Superior temporal gyrus (tissue), 1 donor: Measurements from ENCODE around the gene FGFRL1.

Source experiments
- DNase-seq: peaks from one replicate; pipeline ENCODE4 v3.0.0-alpha.2; 2016; ENCODE audit errors: extremely low spot score

Gene FGFRL1

DNA sequence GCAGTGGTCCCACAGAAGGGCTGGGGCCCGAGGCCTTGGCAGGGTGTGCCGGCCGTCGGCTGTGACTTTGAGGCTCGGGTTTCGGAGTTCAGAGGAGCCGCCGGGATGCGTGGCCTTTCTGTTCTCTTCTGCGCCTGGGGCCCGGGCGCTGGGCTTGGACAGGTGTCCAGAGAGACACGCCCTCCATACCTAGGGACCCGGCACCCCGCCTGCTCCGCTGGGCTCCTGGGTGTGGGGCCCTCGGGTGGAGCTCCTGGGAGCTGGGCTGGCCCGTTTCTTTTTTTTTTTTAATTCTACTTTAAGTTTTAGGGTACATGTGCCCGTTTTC lies 11.3 kb downstream of the FGFRL1 start:
- no peak for DNase-seq

DNA sequence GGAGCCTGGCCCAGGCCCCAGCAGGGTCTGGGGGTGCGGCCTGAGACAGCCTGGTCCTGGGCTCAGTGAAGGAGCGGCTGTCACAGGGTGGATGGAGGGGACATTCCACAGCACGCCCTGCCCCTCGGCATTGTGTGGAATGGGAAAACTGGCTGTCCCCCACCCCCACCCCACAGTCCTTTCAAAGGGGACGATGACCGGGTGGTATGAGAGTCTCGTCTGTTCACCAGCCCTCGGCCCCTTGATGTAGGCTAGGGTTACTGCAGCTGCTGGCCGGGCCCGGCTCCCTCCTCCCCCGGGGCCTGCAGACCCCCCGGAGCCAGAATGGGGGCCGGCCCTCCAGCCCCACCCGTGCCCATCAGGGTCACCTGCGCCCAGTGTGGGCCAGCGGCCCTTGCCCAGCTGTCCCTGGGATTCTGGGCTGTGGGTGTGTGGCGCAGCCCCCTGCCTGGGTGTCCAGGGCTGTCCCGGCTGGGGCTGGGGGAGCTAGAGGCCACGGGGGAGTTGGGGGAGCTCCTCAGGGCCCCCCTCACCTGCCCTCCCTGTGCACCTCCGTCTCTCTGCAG lies 11.7 kb downstream of the FGFRL1 start:
- no peak for DNase-seq

DNA sequence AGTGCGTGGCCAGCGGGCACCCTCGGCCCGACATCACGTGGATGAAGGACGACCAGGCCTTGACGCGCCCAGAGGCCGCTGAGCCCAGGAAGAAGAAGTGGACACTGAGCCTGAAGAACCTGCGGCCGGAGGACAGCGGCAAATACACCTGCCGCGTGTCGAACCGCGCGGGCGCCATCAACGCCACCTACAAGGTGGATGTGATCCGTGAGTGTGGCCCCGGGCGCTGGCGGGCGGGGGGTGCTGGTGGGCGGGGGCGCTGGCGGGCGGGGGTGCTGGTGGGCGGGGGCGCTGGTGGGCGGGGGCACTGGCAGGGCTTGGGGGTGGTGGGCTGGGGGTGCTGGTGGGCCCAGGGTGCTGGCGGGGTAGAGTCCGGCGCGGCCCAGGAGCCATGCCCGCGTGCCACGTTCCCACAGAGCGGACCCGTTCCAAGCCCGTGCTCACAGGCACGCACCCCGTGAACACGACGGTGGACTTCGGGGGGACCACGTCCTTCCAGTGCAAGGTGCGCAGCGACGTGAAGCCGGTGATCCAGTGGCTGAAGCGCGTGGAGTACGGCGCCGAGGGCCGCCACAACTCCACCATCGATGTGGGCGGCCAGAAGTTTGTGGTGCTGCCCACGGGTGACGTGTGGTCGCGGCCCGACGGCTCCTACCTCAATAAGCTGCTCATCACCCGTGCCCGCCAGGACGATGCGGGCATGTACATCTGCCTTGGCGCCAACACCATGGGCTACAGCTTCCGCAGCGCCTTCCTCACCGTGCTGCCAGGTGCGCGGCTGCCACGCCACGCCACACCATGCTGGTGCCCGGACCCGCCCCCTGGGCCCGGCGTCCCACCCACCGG lies 12.7 kb downstream of the FGFRL1 start:
- DNase-seq = no peak

DNA sequence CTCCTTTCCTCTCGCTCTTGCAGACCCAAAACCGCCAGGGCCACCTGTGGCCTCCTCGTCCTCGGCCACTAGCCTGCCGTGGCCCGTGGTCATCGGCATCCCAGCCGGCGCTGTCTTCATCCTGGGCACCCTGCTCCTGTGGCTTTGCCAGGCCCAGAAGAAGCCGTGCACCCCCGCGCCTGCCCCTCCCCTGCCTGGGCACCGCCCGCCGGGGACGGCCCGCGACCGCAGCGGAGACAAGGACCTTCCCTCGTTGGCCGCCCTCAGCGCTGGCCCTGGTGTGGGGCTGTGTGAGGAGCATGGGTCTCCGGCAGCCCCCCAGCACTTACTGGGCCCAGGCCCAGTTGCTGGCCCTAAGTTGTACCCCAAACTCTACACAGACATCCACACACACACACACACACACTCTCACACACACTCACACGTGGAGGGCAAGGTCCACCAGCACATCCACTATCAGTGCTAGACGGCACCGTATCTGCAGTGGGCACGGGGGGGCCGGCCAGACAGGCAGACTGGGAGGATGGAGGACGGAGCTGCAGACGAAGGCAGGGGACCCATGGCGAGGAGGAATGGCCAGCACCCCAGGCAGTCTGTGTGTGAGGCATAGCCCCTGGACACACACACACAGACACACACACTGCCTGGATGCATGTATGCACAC lies 13.6 kb downstream of the FGFRL1 start:
- no peak for DNase-seq

DNA sequence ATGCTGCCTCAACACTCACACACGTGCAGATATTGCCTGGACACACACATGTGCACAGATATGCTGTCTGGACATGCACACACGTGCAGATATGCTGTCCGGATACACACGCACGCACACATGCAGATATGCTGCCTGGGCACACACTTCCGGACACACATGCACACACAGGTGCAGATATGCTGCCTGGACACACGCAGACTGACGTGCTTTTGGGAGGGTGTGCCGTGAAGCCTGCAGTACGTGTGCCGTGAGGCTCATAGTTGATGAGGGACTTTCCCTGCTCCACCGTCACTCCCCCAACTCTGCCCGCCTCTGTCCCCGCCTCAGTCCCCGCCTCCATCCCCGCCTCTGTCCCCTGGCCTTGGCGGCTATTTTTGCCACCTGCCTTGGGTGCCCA lies 14.7 kb downstream of the FGFRL1 start:
- no peak for DNase-seq

DNA sequence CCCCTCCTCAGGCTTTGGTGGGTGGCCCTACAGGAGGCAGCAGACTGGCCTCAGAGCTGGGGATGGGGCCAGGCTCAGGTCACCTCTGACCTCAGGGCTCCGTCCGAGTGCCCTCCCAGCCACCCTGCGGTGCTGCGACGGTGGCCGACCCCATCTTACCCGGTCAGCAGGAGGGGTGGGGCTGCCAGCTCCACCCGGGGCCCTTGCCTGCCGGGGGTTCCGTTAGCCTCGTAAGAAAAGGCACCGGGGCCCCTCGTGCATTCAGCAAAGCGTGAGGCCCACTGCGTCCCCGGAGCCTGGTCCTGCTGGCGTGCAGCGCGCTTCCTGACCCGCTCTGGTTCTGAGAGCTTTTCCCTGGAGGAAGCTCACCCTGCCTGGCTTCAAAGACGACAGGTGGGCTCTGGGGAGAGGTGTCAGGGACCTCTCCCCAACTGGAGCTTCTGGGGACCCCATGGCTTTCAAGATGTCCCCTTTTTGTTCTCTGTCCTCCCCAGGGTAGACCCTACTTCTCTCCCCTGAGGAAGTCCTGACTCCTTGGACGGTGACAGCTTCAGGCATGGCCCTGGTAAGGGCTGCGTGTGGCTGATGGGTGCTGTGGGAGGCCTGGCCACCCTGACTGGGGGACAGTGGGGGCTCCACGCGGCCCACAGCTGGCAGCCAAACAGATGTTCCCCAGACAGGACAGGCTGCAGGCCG lies 15.9 kb downstream of the FGFRL1 start:
- DNase-seq = no peak

DNA sequence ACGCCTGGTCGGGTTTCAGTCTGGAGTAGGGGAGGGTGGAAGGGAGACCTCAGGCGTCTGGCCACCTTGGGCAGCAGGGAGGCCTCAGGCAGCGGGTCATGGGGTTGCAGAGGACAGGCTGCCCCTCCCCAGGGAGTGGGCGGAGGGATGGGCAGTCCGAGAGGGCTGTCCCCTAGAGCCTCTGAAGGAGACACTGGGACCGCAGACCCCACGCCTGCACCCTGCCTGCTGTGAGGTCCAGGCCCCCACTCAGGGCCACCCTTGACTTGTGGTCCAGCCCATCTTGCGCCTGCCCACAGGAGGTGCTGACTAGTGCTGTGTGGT lies 16.5 kb downstream of the FGFRL1 start:
- DNase-seq = no peak

DNA sequence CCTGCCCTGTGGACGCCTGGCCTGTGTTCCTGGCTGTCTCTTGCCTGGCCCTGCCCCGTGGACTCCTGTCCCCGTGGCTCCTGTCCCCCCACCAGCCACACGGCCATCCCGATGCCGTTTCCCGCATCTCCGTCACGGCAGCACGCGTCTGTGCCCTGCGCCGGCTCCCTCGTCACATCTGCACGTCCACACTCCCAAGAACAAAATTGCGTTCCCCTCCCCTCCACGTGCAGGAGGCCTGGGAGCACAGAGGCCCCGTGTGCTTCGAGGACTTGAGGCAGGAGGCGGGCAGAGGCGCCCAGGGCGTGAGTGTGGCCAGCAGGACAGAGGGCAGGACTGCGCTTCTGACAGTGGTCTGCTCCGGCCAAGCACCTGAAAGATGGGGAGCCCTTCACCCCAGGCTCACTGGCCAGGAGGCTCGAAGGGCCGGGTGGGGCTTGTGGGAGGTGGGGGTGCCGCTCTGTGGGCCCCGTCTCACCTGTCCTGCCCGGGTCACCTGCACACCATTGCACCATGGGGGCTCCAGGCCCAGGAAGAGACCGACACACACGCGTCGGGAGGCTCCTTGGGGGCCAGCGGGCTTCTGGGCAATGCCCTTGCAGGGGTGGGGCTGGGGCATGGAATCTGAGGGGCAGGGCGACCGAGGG lies 17.3 kb downstream of the FGFRL1 start:
- no peak for DNase-seq

DNA sequence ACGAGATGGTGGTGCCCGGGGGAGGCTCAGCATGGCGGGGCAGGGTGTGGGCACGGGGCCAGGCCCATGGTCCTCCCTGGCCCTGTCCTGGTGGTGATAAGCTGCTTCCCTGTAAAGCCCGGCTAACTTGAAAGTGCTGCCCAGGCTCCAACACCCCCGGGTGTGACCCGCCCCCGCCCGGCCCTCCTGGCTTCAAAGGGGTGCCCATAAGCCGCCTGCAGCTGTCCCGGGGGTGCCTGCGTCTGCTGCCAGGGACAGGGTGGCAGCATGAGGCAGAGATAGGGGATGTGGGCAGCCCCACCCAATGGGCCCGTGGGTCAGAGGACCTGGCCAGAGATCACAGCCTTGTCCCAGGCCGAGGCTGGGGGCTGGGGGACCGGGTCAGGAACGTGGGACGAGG lies 18.1 kb downstream of the FGFRL1 start:
- no peak for DNase-seq

DNA sequence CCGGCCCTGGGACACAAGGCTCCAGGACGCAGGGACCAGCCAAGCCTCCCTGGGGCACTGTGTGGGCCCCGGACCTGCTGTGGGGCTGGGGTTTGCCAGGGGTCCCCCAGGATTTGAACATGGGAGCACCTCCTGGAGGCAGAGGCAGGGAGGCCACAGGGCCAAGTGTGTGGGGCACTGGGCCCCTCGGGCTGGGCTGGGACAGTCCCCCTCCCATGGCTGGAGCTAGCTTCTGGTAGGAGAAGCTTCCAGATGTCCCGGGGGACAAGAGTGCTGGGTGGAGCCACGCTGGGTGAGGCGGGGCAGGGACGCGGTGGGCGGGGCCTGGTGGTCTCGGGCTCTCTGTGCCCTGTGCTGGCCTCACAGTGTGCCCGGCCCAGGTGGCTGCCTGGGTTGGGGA lies 18.6 kb downstream of the FGFRL1 start:
- no peak for DNase-seq

DNA sequence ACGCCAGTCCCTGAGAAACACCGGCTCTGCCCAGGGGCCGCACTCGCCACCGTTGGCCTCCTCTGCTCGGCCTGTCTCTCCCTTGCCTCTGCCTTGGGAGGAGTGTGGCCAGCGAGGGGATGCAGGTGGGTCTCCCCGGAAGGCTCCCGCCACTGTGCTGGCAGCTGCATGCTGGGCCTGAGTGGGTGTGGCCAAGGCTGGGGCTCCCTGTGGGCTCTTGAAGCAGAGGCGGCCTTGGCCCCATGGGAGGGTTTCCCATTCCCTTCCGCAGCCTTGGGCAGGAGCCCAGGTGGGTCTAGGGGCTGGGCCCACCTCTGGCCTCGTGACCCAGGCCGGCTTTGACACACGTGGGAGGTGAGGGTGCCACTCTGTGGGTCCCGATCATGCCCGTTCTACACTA lies 19.1 kb downstream of the FGFRL1 start:
- DNase-seq = no peak

DNA sequence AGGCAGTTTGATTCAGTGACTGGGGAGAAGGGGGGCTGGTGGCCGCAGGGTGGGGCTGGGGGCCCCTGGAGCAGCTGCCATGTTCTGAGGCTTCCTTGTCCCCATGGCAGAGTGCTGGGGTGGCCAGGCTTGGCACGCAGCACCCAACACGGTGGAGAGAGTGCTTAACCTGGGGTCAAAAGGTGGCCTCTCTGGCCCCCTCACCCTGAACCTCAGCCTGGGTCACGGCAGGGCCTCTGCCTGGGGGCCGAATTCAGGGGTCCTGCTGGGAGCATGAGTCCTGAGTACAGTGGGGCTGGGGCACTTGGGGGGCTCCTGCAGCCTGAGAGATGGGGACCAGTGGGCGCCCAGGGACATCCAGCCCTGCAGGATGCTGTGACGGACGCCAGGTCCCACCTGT lies 19.9 kb downstream of the FGFRL1 start:
- no peak for DNase-seq

DNA sequence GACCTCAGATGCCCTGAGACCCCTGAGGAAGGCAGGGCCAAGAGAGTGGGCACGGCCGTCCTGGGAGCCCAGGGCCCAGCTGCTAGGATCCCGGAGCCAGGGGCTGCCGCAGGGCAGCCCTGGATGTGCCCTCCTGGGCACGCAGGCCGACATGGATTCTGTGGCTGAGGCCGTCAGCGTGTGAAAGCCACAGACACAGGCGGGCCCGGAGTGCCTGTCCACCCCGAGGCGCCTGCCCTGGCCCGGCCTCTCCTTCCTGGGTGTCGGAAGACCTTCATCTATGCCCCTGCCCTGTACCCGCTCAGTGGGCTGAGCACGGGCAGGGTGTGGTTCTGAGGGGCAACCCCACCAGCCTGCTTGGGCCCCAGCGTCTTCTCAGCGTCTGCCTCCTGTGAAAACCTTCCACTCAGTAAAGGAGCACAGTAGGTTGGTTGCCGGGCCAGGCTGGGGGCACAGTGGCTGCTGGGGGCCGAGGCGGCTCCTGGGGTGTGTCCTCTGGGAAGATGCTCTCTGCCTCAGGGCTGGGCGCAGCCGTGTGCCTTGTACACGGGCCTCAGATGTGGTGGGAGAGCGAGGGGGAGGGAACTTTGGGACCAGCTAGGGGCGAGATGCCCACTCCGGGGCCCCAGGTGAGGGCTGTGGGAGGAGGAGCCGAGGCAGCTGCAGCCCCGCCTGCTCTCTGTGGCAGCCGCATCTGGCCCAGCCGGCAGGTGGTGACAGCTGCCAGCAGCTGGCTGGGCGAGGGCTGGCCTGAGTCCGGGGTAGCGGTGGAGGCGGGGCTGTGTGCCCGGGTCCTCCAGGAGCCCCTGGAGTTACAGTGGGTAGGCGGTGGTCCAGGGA lies 20.8 kb downstream of the FGFRL1 start:
- DNase-seq = no peak

DNA sequence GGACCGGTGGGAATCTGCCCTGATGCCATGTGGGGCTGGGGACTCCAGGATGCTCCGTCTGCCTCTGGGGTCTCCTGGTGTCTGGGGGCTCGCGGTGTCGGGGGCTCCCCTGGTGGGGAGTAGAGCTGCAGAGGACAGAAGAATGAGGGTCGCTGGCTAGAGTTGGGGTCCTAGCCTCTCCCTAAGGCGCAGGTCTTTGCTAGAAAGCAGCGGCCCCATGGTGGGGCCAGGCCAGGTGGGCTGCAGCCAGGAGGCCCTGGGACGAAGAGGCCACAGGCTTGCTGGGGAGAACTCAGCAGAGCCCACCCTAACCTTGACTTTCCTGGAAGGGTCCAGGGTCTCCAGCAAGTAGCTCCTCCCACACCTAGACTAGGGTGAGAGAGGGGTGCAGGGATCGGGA lies 21.4 kb downstream of the FGFRL1 start:
- no peak for DNase-seq

DNA sequence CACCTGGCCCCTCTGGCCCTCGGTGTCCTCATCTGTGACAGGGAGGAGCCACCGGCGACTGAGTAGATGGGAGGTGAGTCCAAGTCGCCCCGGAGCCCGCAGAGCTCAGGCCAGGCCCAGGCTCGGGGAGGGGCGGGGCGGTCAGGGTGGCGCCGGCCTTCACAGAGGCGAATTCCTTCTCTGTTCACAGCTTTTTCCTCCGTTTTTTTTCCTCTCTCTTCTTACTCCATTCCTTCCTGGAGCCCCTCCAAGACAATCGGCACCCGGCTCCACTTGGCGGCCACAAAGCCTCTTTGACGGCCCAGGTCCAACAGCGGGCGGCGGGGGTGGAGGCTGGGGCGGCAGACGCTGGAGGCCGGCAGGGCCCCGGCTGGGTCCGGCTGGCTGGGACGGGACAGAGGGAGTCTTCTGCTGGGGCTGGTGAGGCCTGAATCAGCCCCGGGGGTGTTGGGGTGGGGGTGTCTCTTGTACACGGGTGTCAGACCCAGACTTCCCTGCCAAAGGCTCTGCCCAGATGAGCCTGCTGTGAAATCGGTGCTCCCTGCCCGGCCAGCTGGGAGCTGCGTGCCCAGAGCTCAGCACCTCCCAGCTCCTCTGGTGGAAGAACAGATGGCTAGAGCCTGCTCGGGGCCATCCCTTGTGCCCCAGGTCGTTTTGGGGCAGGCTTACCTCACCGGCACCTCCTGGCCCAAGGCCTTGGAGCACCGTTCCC lies 22.6 kb downstream of the FGFRL1 start:
- DNase-seq = peak; percentile 49

DNA sequence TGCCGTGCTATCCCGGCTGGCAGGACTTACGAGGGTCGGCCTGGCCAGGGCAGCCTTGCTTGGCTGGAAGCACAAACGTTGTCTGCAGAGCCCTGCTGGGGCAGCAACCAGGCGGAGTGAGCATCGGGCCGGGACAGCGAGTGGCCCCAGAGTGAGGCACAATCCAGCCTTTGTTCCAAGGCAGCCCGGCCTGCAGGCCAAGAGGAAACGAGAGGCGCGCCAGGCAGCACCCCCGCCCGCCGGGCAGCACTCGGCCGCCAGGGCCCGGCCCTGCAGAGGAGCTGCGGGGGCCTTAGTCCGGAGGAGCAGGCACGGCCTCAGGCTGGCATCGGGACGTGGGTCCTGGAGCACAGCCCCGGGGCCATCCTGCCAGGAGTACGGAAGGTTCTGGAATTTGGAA lies 24.1 kb downstream of the FGFRL1 start:
- DNase-seq = peak; percentile 87

DNA sequence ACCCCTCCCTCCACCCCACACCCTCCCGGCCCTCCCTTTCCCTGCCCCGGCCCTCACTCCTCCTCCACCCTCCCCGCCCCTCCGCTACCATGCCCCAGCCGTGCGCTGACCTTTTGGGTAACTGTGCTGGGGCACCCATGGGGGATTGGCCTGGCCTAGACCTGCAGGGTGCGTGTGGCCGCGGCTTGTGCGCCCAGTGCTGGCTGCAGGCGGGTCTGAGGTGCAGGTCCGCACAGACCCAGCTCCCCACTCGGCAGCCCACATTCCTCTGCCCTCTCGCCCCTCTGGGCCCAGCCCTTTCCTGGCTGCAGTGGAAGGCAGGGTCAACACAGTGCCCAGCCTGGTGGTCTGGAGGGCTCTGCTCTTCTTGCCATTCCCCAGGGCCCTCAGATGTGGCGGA lies 24.7 kb downstream of the FGFRL1 start:
- DNase-seq = no peak

DNA sequence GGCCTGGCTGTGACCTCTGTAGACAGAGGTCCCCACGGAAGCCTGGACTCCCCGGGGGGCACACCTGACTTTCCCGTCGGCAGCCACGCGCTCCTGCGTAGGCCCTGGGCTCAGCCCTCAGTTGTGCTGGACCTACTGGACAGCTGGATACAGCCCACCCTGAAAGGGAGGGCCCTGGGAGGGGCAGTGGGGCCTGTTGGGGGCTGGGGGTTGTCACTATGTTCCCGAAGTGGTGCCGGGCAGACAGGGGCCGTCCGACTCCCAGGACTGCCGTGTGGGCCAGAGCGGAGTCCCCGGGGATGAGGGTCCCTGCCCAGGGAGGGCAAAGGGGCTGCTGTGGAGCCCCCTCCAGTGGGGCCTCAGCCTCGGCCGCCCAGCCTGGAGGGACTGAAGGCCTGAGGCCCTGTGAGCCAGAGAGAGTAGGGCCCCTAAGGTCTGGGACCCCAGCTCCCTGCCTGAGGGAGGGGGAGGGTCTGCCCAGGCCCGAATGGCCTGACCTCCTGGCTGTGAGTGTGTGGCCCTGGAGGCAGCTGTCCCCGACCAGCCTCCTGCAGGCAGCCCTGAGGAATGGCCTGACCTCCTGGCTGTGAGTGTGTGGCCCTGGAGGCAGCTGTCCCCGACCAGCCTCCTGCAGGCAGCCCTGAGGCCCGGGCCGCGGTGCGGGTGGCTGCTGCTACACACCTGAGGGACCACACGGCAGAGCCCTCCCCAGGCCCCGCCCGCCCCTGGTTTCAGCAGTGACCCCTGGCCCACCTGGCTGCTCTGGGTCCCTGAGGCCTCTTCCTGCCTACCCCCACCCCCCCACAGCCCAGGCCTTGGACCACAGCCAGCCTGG lies 25.8 kb downstream of the FGFRL1 start:
- no peak for DNase-seq

DNA sequence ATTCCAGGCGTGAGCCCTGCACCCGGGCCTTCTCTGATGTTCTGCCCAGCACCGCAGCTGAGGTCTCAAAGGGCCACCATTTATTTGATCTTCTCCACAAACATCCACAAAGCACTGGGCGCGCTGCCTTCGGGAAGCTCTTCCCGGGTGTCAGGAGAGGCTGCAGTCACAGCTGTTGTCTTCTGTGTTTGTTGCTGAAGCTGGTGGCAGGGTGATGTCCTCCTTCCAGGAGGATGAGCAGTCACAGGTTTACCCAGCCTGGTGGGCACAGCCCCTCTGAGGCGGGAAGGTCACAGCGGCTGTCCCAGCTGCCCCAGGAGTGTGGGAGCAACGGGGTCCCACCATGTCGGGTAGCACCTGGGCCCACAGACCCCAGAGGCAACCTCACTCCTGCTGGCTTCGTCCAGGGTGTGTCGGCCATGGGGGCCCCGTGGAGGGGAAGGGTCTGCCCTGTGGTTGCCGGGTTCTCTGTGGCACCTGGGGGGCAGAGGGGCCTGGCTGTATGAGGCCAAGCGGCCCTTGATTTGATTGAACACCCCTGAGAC lies 27.6 kb downstream of the FGFRL1 start:
- DNase-seq = no peak
